GM12801 (cell line): ENCODE data around the gene FADS6.

ENCODE experiments used
- TF ChIP-seq, protein P1 (sequence below): IDR thresholded peaks from one replicate; pipeline ENCODE4 v1.5.1; 2011; ENCODE audit warnings: control low read depth; ENCODE audit not compliant: insufficient read length; ENCODE audit errors: extremely low read depth

FADS6 gene

DNA sequence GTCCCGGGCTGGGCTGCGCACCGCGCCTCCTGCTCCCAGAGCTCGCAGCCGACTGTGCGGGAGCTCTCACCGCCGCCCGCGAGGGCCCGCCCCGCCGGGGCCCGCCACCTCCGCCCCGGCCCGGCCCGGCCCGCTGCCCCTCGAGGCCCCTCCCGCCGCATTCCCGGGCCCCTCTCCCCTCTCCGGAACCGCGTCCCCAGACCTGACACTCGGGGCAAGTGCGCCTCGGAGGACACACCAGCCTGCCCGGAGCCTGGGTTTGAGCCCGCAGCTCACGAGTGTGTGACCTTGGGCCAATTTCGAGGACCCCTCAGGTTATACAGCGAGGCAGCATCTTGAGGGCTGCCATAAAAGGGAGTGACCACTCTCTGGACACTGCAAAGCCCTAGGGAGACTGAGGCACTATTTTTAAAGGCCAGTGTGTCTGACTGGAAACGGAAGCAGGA lies 31.7 kb downstream of the FADS6 start:
- TF ChIP-seq, protein P1, sequence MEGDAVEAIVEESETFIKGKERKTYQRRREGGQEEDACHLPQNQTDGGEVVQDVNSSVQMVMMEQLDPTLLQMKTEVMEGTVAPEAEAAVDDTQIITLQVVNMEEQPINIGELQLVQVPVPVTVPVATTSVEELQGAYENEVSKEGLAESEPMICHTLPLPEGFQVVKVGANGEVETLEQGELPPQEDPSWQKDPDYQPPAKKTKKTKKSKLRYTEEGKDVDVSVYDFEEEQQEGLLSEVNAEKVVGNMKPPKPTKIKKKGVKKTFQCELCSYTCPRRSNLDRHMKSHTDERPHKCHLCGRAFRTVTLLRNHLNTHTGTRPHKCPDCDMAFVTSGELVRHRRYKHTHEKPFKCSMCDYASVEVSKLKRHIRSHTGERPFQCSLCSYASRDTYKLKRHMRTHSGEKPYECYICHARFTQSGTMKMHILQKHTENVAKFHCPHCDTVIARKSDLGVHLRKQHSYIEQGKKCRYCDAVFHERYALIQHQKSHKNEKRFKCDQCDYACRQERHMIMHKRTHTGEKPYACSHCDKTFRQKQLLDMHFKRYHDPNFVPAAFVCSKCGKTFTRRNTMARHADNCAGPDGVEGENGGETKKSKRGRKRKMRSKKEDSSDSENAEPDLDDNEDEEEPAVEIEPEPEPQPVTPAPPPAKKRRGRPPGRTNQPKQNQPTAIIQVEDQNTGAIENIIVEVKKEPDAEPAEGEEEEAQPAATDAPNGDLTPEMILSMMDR: no peak

DNA sequence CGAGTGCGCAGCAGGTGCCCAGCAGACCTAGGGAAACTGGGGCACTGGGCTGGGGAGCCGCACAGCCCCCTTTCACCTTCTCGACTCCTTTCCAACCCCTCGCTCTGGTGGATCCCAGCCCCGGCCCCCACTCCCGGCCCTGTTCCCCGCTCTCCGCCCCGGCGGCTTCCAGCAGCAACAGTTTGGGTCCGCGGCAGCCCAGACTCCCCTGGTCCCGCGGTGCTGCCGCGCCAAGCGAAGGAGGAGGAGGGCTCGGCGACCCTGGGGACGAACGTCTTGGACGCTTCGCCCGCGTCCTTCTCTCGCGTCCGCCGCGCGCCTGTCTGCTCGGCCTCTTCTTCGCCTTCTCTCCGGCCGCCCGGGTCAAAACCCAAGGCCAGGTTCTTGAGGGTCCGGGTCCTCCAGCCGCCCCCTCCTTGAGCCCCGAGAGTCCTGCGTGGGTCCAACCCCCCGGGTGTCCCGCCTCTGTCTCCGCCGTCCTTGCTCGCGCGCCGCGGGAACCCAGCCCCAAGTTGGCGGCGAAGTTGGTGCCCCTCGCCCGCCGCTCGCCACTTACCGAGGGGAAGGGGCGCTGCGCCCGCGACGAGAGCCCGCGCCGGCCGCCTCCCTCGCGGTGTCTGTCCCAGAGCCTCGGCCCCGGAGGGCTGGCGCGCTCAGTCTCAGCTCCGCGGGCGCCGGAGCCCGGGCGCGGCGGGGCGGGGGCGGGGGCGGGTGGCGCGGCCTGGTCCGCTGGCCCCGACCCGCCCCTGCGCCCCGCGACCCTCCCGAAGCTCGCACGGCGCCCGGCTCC lies 32.4 kb downstream of the FADS6 start:
- TF ChIP-seq, protein P1: no peak

DNA sequence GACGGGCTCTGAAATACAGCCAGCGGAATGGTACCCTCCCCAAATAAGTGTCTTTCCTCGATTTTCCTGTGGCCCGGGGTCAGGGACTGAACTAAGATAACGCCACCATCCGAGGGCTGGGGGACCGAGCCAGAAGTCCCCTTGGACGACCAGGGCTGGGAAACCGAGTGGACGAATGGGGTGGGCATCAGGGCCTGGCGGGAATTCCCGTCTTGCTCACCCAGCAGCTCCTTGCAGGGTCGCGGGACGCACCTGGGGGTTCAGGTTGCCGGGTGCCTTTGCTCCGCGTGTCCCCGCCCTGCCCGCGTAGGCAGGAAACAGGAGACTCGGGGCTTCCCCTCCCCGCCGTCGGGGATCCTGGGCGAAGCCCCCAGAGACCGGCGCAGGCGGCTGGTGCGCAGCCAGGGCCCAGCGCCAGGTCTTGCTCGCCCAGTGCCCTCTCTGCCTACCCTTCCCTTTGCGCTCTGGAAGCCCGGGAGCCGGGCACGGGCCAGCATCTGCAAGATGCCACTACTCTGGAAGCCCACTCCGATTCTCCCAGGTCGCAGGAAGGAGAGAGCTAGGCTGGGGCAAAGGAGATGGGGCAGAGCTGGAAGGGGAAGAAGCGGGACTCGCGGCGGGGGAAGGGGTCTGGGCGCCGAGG lies 33.1 kb downstream of the FADS6 start:
- TF ChIP-seq, protein P1: no peak

DNA sequence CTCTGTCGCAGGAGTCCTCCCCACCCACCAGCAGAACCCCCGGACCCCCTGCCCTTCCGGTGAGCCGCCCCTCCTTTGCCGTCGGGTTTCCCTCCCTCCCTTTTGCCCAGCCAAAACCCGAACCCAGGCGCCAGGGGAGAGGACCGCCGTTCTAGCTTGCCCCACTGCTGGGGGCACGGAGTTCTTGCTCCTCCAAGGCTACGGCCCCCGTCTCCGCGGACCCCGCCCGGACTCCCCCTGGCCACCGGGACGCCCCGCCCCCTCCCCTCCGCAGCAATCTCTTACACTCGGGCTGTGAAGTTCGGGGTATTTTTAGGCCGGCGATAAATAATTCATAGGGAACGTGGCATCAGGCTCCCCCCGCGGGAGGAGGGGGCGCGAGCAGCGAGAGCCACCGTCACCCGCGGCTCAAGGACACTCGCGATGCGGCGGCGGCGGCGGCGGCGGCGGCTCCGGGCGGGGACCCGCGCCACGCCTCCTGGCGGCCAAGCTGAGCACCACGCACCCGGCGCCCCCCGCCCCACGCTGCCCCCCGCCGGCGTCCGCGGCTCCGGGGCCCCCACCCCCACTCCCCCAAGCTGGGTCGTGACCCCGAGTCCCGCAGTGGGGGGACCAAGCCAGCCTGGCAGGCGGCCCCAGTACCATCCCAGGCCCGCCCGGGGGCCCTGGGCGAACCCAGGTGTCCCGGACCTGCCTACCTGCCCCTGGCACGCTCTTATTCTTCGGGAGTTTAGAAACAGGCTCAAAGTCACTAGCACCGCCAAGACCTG lies 33.8 kb downstream of the FADS6 start, which contains the start of gene GRIN2C:
Gene GRIN2C, minus strand, starts transcription at position 427 of the 770 bp plus-strand sequence. CDS start 4,793 bp downstream, outside the sequence.
- TF ChIP-seq, protein P1: no peak

DNA sequence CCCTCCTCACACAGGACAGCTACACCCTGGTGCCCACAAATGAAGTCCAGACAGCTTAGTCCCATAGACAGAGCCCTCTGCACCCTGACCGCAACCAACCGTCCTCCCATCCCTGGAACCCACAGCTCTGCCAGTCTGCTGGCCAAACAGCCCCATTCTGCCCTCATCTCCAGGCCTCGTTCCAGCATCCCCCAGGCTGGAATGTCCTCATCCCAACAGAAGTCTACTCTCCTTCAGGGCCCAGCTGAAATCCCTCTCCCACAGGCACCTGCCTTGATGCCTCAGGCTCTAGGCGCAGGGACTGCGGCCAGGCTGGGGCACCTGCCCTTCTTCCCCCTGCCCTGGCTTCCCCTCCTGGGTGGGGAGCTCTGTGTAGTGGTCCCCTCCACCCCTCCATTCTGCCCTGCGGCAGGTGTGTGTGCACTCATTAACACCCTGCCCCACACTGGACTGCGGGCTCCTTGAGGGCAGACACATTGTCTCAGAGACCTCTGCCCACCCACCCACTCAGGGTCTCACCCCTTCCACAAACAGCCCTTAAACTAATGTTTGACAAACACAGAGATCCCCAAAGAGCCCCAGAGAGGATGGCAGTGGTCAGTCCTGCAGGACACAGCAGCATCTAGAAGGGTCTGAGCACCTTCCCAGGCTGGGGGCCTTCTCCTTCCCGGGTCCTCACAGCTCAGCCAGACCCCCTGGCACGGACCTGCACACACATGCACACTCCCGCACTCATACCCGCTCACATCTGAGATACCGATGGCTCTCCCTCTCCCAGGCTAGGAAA lies 34.6 kb downstream of the FADS6 start:
- TF ChIP-seq, protein P1: no peak

DNA sequence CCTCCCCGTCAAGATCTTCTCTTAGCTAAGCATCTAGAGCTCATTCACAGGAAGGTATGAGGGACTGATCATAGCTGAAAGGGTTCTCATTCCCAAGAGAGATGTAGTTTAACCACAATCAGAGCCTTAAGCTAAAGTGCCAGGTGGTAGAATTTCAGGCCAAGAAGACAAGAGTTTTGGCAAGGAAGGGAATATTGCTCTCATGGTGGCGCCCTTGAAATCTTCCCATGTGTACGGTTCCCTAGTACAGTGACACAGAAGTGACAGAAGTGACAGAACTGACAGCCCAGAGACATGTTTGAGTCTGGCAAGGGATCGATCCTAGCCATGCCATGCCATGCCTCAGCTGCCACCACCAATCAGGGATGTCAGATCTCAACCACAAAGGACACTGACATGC lies 36.2 kb downstream of the FADS6 start:
- TF ChIP-seq, protein P1: no peak
